ENCODE data around the gene TNPO2. TPM values are rescaled to one million over a fixed set of nuclear protein-coding genes. Genes with fewer than 3 reads are reported as not detected.

Gene TNPO2
- total RNA-seq, 1 donor from 2014 or later, result 42.7 TPM

DNA sequence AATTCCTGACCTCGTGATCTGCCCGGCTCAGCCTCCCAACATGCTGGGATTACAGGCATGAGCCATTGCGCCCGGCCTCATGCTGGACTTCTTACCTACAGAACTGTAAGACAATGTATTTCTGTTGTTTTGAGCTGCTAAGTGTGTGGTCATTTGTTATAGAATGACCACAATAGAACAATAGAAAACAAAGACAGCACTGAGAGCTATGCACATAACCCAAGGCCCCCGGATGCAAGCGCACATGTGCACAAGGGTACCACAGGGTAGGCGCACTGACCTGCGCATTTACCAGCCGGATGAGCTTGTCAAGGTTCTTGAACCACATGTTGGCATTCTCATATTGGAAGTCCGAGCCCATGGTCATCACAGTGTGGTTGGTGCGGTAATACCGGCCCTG is 62.8 kb downstream of the TNPO2 start:
- TF ChIP-seq, protein P1, sequence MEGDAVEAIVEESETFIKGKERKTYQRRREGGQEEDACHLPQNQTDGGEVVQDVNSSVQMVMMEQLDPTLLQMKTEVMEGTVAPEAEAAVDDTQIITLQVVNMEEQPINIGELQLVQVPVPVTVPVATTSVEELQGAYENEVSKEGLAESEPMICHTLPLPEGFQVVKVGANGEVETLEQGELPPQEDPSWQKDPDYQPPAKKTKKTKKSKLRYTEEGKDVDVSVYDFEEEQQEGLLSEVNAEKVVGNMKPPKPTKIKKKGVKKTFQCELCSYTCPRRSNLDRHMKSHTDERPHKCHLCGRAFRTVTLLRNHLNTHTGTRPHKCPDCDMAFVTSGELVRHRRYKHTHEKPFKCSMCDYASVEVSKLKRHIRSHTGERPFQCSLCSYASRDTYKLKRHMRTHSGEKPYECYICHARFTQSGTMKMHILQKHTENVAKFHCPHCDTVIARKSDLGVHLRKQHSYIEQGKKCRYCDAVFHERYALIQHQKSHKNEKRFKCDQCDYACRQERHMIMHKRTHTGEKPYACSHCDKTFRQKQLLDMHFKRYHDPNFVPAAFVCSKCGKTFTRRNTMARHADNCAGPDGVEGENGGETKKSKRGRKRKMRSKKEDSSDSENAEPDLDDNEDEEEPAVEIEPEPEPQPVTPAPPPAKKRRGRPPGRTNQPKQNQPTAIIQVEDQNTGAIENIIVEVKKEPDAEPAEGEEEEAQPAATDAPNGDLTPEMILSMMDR (IDR thresholded peaks at IDR 0.05), result no peak
- Histone ChIP-seq H3K36me3 (peaks cover 84% of the 10 kb centered on the region), H3K9me3 (no peaks in the 10 kb centered on the region), H3K4me1 (peaks cover 16% of the 10 kb centered on the region), H3K4me3 (no peak overlapping the region), H3K27ac (no peak overlapping the region), H3K27me3 (ENCODE audit: low read depth) (no peaks in the 10 kb centered on the region)
- ATAC-seq, result no peak
- intact Hi-C loops (cut with DNase I), result no loop called here
- DNase-seq, result no peak

- no peak for ATAC-seq
- TF ChIP-seq, protein P1 (IDR thresholded peaks at IDR 0.05), result no peak
- Histone ChIP-seq H3K27ac (no peak overlapping the region), H3K9me3 (no peaks in the 10 kb centered on the region), H3K36me3 (peaks cover 87% of the 10 kb centered on the region), H3K27me3 (ENCODE audit: low read depth) (no peaks in the 10 kb centered on the region), H3K4me1 (no peaks in the 10 kb centered on the region), H3K4me3 (no peak overlapping the region)
- intact Hi-C loops (cut with DNase I), result no loop called here
- no peak for DNase-seq
Measured at GRCh38 chr19:12657966-12658365, 65.8 kb downstream of the TNPO2 start.

- peaks cover 81% of the 10 kb centered on the region for H3K36me3 ChIP-seq
- ATAC-seq (peak; percentile 13 to 36), DNase-seq (no peak)
- TF ChIP-seq, protein P1 (IDR thresholded peaks at IDR 0.05), result no peak
- intact Hi-C loops (cut with DNase I), result no loop called here
- no peaks in the 10 kb centered on the region for H3K27me3 ChIP-seq (ENCODE audit: low read depth)
- H3K9me3 ChIP-seq, result no peaks in the 10 kb centered on the region
- no peak overlapping the region for H3K4me3 ChIP-seq
- no peaks in the 10 kb centered on the region for H3K4me1 ChIP-seq
- no peak overlapping the region for H3K27ac ChIP-seq
Measured at GRCh38 chr19:12656899-12657571, 66.7 kb downstream of the TNPO2 start.

DNA sequence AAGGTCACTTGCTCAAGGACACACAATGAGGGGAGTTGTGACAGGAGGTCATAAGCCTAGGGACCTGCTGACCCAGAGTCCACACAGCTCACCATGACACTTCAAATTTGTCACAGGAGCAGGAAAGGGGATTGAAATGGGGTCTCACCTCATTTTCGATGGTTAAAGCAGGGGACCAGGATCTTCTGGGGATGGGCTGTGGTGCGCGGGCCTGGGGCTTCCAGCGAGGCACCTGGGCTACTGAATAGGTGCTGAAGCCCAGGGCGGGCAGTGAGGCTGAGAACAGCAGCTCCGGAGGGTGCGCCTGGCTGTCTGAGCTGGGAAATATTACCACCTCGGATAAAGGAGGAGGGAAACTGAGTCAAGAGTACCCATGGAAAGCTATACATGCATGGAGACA is 68.2 kb downstream of the TNPO2 start:
- Histone ChIP-seq H3K9me3 (no peaks in the 10 kb centered on the region), H3K36me3 (peaks cover 78% of the 10 kb centered on the region), H3K4me3 (no peak overlapping the region), H3K4me1 (no peaks in the 10 kb centered on the region), H3K27me3 (ENCODE audit: low read depth) (no peaks in the 10 kb centered on the region), H3K27ac (no peak overlapping the region)
- intact Hi-C loops (cut with DNase I), result no loop called here
- TF ChIP-seq, protein P1 (IDR thresholded peaks at IDR 0.05), result no peak
- no peak for ATAC-seq
- no peak for DNase-seq

- intact Hi-C loops (cut with DNase I), result no loop called here
- Histone ChIP-seq H3K27me3 (ENCODE audit: low read depth) (no peaks in the 10 kb centered on the region), H3K4me1 (peaks cover 12% of the 10 kb centered on the region), H3K9me3 (no peaks in the 10 kb centered on the region), H3K36me3 (peaks cover 49% of the 10 kb centered on the region), H3K4me3 (no peak overlapping the region), H3K27ac (no peak overlapping the region)
- TF ChIP-seq, protein P1 (IDR thresholded peaks at IDR 0.05), result no peak
- peak; percentile 24 for DNase-seq
- no peak for ATAC-seq
Measured at GRCh38 chr19:12652219-12652618, 71.5 kb downstream of the TNPO2 start.

All from lower lobe of right lung (tissue), 2 donors.